Right cardiac atrium (tissue), 5 donors: Measurements from ENCODE around the gene GP9. TPM values are rescaled to one million over a fixed set of nuclear protein-coding genes. Genes with fewer than 3 reads are reported as not detected.

Source experiments
- ATAC-seq, 2 donors: fragments of 200-7000 bp; cut with Tn5 transposase; one replicate each; pipeline versions ENCODE4 v1.8.0 to v1.9.1; 2020; ENCODE audit warnings: moderate library complexity in 2 of 2, mild to moderate bottlenecking in 1 of 2
- DNase-seq, 3 donors: peaks; one replicate each; pipeline ENCODE4 v3.0.0-alpha.2; 2020
- H3K27ac ChIP-seq: one replicate; pipeline ENCODE4 v1.5.1; 2013; ENCODE audit warnings: mild to moderate bottlenecking, low read length, control low read depth, moderate library complexity
- H3K27me3 ChIP-seq: one replicate; pipeline ENCODE4 v1.6.1; 2013; ENCODE audit not compliant: control insufficient read depth, insufficient read depth
- H3K4me1 ChIP-seq: one replicate; pipeline ENCODE4 v1.6.1; 2013; ENCODE audit warnings: low read length; ENCODE audit not compliant: control insufficient read depth, insufficient read depth
- H3K4me3 ChIP-seq: one replicate; pipeline ENCODE4 v1.5.1; 2013; ENCODE audit warnings: low read length, control low read depth
- H3K9me3 ChIP-seq: one replicate; pipeline ENCODE4 v1.6.1; 2013; ENCODE audit warnings: low read length; ENCODE audit not compliant: control insufficient read depth
- WGBS: extraction: QIAGEN DNeasy Blood & Tissue Kit; methylation state at CpG from one replicate; pipeline ENCODE4 v1.1.7; 2013; 5-methylcytosine and 5-hydroxymethylcytosine counted together
- intact Hi-C, 4 donors: fragments of 100-400 bp; cut with DNase I; formaldehyde crosslinking; loops; one replicate each; pipeline versions ENCODE4 v1.11.0 to v1.14.0; 2022 to 2023
- polyA plus RNA-seq: library from polyadenylated mRNA; stranded (reverse); fragments of 200-250 nt; gene quantifications from one replicate; pipeline ENCODE4 v1.2.3, GENCODE V29; 2013
- total RNA-seq, 4 donors: library from RNA; stranded (reverse); fragmentation: NEBNext Ultra II Directional; extraction: Animal tissue kit (Norgen Biotek cat#: 25700); gene quantifications; one replicate each; pipeline ENCODE4 v1.2.1, GENCODE V29; 2021
- donor health status: healthy with polysubstance abuse.
- donor health status: DM: no; HTN: yes; CAD: no.
- donor health status: DM: no; HTN: no; CAD: no.
- donor health status: DM: no; HTN: yes; CAD: no; lungs with severe emphysema.
- donor health status: DM: yes; HTN: yes; CAD: no.

GP9 gene
- total and polyA plus RNA-seq, 5 donors: not detected

- intact Hi-C loops: loop anchor here in 2 of 4 donors (5.0 to 10.0 kb wide), 2 partner anchors 190 to 193 kb away; partner anchors contain the start of gene COPG1 (in 2 of the 2)
- Histone ChIP-seq H3K27me3 (no peaks in the 10 kb centered on the region), H3K4me3 (no peak overlapping the region), H3K9me3 (no peaks in the 10 kb centered on the region), H3K27ac (no peak overlapping the region), H3K4me1 (peaks cover 3% of the 10 kb centered on the region)
- no peak for DNase-seq
- WGBS: 87% methylated on average over 3 of the region's 3 CpGs
- ATAC-seq: no peak
Observed at GRCh38 chr3:129054605-129055104, 5.9 kb upstream of the GP9 start.

GRCh38 chr3:129056451-129057173 lies 4.0 kb upstream of the GP9 start:
- no peak overlapping the region for H3K4me3 ChIP-seq
- H3K9me3 ChIP-seq: no peaks in the 10 kb centered on the region
- intact Hi-C loops: loop anchor here in 1 of 4 donors (10.0 kb wide), 1 partner anchor 188 kb away; the partner anchor contains the start of gene COPG1
- H3K27ac ChIP-seq: no peak overlapping the region
- peaks cover 3% of the 10 kb centered on the region for H3K4me1 ChIP-seq
- 57% methylated on average over 9 of the region's 9 CpGs for WGBS
- ATAC-seq: no peak
- DNase-seq: no peak
- H3K27me3 ChIP-seq: no peaks in the 10 kb centered on the region

GRCh38 chr3:129057249-129057648 lies 3.3 kb upstream of the GP9 start:
- intact Hi-C loops: loop anchor here in 1 of 4 donors (10.0 kb wide), 1 partner anchor 188 kb away; the partner anchor contains the start of gene COPG1
- WGBS: 94% methylated on average over 4 of the region's 4 CpGs

GRCh38 chr3:129058441-129059200 lies 2.0 kb upstream of the GP9 start:
- H3K4me1 ChIP-seq: no peaks in the 10 kb centered on the region
- 68% methylated on average over 4 of the region's 4 CpGs for whole genome bisulfite sequencing
- no peak overlapping the region for H3K27ac ChIP-seq
- H3K9me3 ChIP-seq: no peaks in the 10 kb centered on the region
- H3K4me3 ChIP-seq: no peak overlapping the region
- intact Hi-C loops: loop anchor here in 1 of 4 donors (10.0 kb wide), 1 partner anchor 186 kb away; the partner anchor contains the start of gene COPG1
- ATAC-seq: no peak
- H3K27me3 ChIP-seq: no peaks in the 10 kb centered on the region
- DNase-seq: no peak

More at GRCh38 chr3:129057249-129057648, 3.3 kb upstream of the GP9 start:
- no peaks in the 10 kb centered on the region for H3K4me1 ChIP-seq
- H3K9me3 ChIP-seq: no peaks in the 10 kb centered on the region
- H3K27ac ChIP-seq: no peak overlapping the region
- no peaks in the 10 kb centered on the region for H3K27me3 ChIP-seq
- H3K4me3 ChIP-seq: no peak overlapping the region
- DNase-seq (no peak), ATAC-seq (no peak)

GRCh38 chr3:129059311-129059958 lies 1.1 kb upstream of the GP9 start:
- DNase-seq: no peak
- 76% methylated on average over 11 of the region's 11 CpGs for WGBS
- intact Hi-C loops: loop anchor here in 1 of 4 donors (10.0 kb wide), 1 partner anchor 185 kb away; the partner anchor contains the start of gene COPG1
- no peak overlapping the region for H3K4me3 ChIP-seq
- no peaks in the 10 kb centered on the region for H3K9me3 ChIP-seq
- no peaks in the 10 kb centered on the region for H3K27me3 ChIP-seq
- no peak overlapping the region for H3K27ac ChIP-seq
- H3K4me1 ChIP-seq: no peaks in the 10 kb centered on the region
- ATAC-seq: peak in 1 of 2 donors; percentile 35

GRCh38 chr3:129061023-129061887 lies 676 bp downstream of the GP9 start:
- H3K27me3 ChIP-seq: no peaks in the 10 kb centered on the region
- DNase-seq (no peak), ATAC-seq (no peak)
- no peaks in the 10 kb centered on the region for H3K4me1 ChIP-seq
- WGBS: 89% methylated on average over 19 of the region's 19 CpGs
- intact Hi-C loops: no loop called here
- no peaks in the 10 kb centered on the region for H3K9me3 ChIP-seq
- H3K4me3 ChIP-seq: no peak overlapping the region
- no peak overlapping the region for H3K27ac ChIP-seq

- intact Hi-C loops: no loop called here
- ATAC-seq: no peak
- no peak for DNase-seq
- WGBS: 89% methylated on average over 32 of the region's 32 CpGs
- Histone ChIP-seq H3K27ac (no peak overlapping the region), H3K27me3 (no peaks in the 10 kb centered on the region), H3K4me3 (no peak overlapping the region), H3K4me1 (no peaks in the 10 kb centered on the region), H3K9me3 (no peaks in the 10 kb centered on the region)
Observed at GRCh38 chr3:129061888-129062834, 1.6 kb downstream of the GP9 start.

- Histone ChIP-seq H3K9me3 (no peaks in the 10 kb centered on the region), H3K27me3 (no peaks in the 10 kb centered on the region), H3K4me1 (no peaks in the 10 kb centered on the region), H3K27ac (no peak overlapping the region), H3K4me3 (no peak overlapping the region)
- DNase-seq (no peak), ATAC-seq (no peak)
- intact Hi-C loops: no loop called here
- WGBS: 91% methylated on average over 10 of the region's 10 CpGs
Observed at GRCh38 chr3:129063091-129063640, 2.6 kb downstream of the GP9 start.

- Histone ChIP-seq H3K4me1 (no peaks in the 10 kb centered on the region), H3K4me3 (no peak overlapping the region), H3K27ac (no peak overlapping the region), H3K27me3 (no peaks in the 10 kb centered on the region), H3K9me3 (no peaks in the 10 kb centered on the region)
- 90% methylated on average over 15 of the region's 15 CpGs for WGBS
- intact Hi-C loops: no loop called here
- DNase-seq (no peak), ATAC-seq (no peak)
Observed at GRCh38 chr3:129063841-129064482, 3.4 kb downstream of the GP9 start.
